NCI-H748 (cell line): ENCODE measurements around the gene EFCAB8.
"Not testable (repeated sequence)": the region's sequence is repeated elsewhere in the genome, so short reads cannot be mapped to it uniquely, and the experiment has no call there.

Source experiments
- DNase-seq: peaks from one replicate; lab custom pipeline; 2025; ENCODE audit not compliant: unreplicated experiment; lab: John Stamatoyannopoulos, UW

EFCAB8 gene

DNA sequence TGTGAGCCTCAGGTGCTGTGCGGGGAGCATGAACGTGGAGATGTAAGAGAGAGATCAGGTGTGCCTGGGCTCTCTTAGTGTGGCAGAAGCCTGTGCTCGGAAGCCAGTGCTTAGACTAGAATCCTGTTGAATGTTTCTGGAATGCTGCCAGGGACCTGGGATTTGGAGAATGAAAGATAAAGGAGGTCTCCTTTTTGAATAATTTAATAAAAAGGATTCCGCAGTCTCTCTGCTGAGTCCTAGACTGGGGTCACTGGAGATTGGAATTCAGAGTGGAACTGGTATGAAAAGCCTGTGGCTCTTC, 18.8 kb upstream of the EFCAB8 start:
- DNase-seq, result no peak

DNA sequence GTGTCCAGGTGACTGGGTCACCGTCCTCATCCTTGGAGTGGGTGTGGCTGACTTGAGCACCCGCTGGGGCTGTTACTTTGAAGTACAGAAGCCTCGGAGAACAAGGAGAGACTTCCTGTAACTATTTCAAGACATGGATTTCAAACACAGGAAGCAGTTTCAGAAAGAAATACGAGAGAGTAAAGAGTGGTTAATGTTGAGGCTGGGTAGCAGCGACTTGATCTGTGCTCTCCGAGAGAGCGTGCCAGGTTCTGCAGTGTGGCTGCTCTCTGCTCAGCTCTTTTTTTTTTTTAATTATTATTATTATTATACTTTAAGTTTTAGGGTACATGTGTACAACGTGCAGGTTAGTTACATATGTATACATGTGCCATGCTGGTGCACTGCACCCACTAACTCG, 17.5 kb upstream of the EFCAB8 start:
- DNase-seq, result no peak

DNA sequence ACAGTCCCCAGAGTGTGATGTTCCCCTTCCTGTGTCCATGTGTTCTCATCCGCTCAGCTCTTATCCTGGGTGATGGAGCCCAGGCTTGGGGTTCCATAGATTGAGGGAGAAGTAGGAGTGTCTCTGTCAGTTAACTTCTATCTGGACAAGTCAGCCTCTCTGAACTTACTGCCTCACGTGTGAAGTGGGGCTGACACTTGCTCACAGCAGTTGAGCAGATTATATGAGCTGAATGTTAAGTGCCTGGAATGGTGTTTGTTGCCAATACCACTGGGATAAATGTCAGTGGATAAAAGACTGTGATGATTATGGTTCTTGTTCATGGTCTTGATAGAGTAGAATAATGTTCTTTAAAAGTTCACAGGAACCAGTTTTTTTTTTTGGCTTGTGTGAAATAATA, 17.1 kb upstream of the EFCAB8 start:
- no peak for DNase-seq

DNA sequence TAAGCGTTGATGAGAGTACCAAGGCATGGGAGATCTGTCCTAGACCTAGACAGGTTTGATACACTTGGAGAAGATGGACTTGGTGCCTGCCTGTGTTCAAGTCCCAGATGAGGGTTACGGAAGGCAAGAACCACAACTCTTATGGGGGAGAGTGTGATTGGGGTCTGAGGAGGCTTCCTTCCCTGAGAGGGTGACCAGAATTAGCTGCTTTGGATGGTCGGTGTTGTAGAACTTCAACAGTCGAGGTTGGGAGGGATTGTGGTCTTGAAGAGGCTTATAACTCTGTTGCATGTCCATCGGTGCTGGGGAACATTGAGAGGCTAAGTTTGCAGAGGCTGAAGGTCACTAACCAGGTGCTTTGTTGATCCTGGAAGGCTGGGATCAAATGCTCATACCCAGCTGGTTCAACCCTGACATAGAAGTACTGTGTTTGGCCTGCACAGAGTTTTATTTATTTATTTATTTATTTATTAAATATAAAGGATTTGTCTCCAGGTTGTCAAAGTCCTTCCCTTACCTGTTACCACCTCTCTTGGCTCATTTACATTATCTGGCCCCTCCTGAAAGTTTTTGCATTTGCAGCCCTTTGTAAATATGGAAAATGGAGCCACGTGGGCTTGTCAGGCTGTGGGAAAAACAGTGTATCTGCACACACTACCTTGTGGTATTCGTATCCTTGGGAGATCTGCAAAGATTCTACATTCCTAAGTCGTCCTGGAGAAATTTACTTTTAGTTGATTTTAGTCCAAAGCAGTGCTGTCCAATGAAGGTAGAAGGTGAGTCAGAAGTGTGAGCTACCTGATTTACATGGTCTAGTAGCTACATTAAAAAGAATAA, 15.8 kb upstream of the EFCAB8 start:
- DNase-seq, result no peak

DNA sequence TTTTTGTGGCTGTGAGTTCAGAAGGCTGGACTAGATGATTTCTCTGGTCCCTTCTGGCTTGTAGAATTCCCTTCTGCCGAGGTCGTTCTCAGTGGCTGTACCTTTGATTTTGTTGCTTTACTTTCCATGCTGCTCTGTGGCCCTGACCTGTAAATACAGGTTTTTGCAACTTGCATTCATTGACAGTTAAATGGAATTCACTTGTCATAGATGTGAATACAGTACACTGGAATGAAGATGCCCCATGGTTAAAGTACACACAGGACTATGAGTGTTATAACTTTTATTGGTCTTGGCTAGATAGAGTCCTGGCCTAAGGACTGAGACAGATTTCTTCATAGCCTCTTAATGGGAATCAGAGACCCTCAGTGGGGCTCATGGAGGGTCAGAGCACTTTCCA, 12.9 kb upstream of the EFCAB8 start:
- DNase-seq, result no peak

DNA sequence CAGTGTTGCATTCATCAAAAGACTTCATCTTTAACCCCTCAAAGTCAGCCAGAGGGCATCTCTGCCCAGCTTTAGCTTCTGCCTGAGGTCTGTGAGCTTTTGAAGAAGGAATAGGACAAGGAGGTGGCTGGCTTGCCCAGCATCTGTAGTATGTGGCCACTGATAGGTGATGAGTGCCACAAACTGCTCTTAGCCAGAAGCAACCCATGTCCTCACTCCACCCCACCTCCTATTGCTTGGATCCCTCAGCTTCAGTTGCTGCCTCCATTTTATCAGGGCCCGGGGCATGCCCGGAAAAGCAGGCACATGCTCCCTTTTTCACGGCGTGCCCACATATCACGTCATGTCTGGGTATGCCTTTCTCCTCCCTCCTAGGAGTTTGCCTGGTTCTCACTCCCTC, 11.9 kb upstream of the EFCAB8 start:
- DNase-seq, result no peak

DNA sequence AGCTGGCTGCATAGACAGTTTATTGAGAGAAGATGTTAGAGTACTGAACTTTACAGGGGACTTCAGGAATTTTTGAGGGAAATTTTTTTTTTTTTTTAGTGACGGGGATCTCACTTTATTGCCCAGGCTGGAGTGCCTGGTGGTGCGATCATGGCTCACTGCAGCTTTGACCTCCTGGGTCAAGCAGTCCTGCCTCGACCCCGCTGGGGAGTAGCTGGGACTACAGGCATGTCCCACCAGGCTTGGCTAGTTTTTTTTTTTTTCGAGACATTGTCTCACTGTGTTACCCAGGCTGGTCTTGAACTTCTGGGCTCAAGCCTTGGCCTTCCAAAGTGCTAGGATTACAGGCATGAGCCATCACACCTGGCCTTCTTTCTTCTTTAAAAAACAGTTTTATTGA, 10.8 kb upstream of the EFCAB8 start:
- no peak for DNase-seq

DNA sequence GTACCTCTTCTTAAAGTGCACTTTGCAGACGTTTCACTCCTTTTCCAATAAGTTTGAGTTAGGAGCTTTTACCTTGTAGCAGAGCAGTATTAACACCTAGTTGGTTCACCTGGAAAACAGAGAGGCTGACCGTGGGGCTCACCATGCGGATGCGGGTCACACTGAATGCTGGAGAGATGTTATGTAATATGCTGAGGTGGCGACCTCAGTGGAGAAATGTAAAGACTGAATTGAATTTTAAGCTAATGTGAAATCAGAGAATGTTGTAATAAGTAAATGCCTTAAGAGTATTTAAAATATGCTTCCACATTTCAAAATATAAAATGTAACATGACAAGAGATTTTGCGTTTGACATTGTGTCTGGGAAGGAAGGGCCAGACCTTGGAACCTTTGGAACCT, 9.9 kb upstream of the EFCAB8 start:
- DNase-seq, result no peak

DNA sequence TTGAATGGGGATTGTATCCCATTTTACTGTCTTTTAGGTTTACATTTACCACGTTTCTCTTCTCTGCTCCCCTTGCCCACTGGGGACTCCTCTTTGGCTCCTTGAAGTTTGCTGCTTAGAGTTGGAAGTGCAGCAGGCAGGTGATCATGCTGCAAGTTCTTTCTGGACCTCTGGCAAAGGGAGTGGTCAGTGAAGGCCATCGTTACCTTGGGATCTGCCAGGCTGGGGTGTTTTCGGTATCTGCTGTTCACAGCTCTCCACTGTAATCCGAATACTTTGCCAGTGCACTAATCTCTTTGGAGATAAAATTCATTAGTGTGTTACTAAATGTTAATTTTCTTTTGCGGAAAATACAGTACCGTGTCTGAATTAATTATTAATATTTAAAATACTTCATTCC, 9.1 kb upstream of the EFCAB8 start:
- DNase-seq, result no peak

DNA sequence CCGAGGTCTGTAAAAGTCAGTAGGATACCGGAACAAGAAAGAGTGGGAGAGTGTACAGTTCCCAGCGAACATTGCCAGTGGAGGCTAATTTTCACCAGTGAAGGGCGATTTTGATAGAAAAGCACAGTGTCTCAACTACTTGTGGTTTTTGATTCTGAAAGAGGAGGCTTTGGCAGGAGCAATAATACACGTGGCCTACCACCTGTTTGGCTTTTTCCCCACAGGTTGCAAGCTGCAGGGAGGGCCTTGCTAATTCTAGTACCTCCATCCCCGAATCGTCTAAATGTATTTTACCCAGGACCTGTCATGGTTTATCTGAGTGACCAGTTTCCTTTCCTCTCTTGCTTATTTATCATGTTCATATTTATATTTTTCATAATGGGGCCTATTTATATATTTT, 3.3 kb upstream of the EFCAB8 start:
- DNase-seq, result no peak

DNA sequence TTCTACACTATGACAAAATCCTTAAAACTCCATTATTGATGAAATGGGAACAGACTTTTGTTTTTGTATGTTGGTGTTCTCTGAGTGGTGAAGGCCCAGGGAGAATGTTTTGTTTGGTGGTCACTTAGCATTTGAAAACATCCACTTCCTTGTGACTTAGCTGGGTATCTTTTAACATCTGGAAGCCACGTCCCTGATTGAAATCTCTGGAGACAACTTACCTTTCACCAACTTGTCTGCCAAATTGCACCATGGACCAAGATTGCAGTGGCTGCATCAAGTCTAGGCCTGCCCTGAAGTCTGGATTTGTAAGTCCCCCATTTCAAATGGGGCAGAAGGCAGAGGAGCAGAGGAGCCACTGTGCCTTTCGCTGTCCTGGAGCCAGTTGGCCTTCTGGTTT, 534 bp upstream of the EFCAB8 start:
- DNase-seq, result no peak

DNA sequence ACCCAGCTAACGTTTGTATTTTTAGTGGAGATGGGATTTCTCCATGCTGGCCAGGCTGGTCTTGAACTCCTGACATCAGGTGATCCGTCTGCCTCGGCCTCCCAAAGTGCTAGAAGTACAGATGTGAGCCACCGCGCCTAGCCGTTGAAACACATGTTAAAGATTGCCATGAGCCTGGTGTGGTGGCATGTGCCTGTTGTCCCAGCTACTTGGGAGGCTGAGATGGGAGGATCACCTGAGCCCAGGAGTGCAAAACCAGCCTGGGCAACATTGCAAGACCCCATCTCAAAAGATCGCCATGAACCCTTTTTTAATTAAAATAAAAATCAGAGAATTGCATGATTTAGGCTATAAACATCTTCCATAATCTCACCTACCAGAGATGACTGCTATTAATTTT, 2.7 kb downstream of the EFCAB8 start:
- no peak for DNase-seq

DNA sequence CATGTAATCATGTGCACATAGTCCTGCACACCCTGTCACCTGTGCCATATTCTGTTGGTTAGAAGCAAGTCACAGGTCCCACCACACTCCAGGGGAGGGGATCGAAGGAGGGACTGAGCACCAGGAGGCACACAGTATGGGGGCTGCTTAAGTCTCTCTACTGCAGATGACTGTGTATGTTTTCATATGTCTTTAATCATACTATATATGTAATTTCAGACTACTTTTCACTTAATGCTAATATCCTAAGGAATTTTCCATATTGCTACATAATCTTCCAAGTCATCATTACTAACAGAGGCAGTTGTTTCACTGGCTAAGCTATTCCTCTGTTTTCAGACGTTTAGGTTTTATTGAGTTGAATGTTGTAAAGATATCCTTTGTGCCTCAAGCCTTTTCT, 10.8 kb downstream of the EFCAB8 start:
- DNase-seq, result no peak

DNA sequence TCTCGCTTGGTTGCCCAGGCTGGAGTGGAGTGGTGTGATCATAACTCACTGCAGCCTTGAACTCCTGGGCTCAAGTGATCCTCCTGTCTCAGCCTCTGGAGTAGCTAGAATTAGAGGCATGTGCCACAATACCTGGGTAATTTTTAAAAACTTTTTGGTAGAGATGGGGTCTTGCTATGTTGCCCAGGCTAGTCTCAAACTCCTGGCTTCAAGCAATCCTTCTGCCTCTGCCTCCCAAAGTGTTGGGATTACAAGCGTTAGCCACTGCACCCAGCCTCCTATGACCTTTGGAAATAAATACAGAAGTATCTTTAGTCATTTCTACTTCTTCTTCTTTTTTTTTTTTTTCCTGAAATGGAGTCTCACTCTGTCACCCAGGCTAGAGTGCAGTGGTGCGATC, 11.8 kb downstream of the EFCAB8 start:
- DNase-seq, result not testable (repeated sequence)

DNA sequence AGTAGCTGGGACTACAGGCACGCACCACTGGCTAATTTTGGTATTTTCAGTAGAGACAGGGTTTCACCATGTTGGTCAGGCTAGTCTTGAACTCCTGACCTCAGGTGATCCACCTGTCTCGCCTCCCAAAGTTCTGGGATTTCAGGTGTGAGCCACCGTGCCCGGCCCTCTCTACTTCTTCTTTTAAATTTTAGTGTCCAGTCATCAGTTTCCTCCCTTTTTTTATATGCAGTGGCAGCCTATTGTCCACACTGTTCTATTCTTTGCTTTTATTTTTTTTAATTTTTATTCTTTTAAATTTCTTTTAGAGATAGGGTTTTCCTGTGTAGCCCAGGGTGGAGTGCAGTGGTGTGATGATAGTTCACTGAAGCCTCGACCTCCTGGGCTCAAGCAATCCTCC, 12.3 kb downstream of the EFCAB8 start:
- no peak for DNase-seq

DNA sequence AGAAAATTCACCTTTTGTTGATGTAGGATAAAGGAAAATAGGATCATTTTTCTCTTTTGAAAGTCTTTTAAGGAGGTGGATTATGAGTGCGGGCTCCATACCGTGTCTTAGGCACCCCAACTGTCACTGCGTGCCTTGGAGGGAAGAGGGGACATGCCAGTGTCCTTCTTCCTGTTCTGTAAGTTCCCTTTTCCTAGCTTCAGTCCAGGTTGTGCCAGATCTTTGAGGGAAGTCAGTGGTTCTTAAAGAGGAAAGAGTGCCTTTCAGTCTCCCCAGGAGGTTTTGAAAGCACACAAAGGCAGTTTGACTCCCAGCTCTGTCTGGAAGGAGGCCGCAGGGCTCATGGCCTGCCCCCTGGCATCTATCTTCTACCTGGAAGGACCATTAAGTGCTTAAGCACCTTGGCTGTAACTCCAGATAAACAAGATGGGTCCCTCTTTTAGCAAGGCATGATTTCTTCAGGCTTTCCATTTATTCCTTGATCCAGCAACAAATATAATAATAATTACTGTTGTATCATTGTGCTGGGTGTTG, 13.0 kb downstream of the EFCAB8 start:
- DNase-seq, result no peak

DNA sequence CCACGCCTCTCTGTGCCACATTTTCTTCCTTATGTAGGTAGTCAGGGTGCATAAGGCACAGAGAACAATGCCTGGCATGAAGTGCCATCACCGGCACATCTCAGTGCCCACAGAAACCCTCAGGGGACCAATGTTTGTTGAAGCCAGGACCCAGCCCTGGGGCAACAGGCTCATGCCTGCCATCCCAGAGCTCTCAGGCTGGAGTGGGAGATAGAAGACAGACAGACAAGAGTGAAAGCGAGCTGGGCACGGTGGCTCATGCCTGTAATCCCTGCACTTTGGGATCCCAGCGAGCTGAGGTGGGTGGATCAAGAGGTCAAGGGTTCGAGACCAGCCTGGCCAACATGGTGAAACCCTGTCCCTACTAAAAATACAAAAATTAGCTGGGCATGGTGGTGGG, 13.5 kb downstream of the EFCAB8 start:
- DNase-seq, result no peak

DNA sequence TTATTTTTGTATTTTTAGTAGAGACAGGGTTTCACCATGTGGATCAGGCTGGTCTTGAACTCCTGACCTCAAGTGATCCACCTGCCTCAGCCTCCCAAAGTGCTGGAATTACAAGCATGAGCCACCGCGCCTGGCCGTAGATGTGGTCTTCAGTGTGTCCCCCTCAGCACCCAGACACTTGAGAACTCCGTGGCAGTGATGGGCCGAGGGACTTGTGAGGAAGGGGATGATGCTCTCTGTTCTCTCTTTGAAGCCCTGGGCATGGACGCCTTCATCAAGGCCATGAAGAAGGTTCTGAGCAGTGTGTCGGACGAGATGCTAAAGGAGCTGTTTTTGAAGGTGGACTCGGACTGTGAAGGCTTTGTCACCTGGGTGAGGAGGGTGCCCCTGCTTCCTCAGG, 16.9 kb downstream of the EFCAB8 start:
- DNase-seq, result no peak

DNA sequence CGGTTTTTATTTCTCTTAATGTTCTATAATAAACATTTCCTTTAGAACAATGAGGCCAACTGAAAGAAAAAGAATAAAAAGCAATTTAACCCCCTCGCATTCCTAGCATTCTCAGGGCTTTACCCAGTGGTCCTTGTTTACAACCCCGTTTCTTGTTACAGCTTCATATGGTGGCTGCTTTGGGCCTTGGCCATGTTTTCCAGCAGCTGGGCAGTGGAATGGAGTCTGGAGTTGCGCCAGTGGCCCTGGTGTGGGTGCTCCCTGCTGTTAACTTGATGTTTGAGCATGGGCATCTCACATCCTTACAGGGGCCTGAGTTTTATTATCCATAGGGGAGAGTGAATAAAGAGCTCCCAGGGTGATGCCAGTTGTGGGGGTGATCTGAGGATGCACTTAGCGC, 18.8 kb downstream of the EFCAB8 start:
- no peak for DNase-seq

DNA sequence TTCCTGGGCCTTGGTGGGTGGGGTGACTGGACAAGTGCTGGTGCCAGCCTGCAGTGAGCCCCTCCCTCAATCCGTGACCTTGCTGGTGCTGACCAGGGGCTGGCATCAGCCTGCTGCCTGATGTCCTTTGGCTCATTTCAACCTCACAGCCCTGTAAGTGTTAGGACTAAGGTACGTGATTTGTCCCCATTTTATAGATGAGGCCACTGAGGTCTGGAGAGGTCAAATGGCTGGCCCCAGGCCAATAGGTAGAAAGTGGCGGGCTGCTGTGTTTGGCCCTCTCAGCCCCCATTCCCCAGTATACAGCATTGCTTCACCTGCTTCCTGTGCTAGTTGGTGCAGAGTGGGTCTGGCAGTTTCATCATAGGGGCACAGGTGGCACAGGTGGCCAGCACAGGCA, 20.1 kb downstream of the EFCAB8 start:
- no peak for DNase-seq

DNA sequence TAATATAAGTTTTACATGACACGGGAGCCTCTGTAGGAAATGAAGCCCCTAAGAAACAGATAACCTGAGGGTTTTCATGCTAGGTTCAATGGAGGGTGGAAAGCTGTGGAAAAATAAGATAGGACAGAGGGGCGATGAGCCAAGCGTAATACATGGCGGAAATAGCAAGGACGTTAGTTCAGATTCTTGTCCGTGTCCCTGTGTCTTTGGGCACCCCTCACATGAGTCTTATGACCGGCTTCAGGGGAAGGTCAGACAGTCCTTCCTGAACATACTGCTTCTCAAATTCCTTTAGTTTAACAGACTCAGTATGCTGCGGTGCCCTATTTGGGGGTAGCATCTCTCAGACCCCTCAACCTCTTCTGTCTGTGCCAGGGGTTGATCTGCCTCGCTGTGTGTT, 20.8 kb downstream of the EFCAB8 start:
- no peak for DNase-seq

DNA sequence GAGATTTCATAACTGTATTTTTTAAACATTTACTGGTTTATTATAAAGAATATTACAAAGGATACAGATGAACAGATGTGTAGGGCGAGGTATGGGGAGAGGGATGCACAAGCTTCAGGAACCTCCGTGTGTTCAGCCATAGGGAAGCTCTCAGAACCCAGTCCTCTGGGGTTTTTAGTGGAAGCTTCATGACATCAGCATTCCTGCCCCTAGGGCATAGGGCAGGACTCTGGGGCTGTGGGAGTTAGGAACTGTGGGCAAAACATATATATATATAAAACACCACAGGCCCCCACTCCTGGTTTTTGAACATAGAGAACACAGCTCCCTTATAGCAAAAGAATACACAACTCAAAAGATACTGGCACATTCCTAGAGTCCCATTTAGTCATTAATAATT, 21.9 kb downstream of the EFCAB8 start:
- no peak for DNase-seq

DNA sequence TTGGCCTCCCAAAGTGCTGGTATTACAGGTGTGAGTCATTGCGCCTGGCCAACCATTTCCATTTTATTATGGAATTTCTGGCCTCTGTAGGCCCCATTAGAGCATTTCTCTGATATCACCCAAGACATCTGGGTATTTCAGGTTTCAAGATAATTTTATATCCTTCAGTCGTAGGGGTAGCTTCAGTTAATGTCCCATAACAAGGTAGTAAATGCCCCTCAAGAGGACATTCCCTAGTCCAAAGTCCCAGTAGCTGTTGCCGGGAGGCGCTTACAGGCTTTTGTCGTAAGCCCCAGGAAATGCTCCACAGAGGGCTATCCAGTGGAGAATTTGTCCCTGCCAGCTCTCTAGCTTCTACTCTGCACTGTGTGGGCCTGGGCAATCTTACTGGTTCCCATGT, 24.4 kb downstream of the EFCAB8 start:
- no peak for DNase-seq
